Esophagus squamous epithelium (tissue), 4 donors: Measurements from ENCODE around the gene CTIF.

ENCODE experiments used
- CTCF ChIP-seq, 6 experiments: fragments of 450-650 bp in 4 of 6; fragments of 200-600 bp in 2 of 6; sonication (generic) in 2 of 6; IDR thresholded peaks; one replicate each; pipeline ENCODE4 v1.5.1; 2016 to 2019; ENCODE audit warnings: antibody characterized with exemption in 6 of 6, mild to moderate bottlenecking in 4 of 6, moderate library complexity in 4 of 6
- POLR2A ChIP-seq, 4 donors: fragments of 450-650 bp; IDR thresholded peaks; one replicate each; pipeline ENCODE4 v1.6.1; 2017; ENCODE audit warnings: antibody characterized with exemption in 4 of 4, mild to moderate bottlenecking in 4 of 4, moderate library complexity in 3 of 4

DNA sequence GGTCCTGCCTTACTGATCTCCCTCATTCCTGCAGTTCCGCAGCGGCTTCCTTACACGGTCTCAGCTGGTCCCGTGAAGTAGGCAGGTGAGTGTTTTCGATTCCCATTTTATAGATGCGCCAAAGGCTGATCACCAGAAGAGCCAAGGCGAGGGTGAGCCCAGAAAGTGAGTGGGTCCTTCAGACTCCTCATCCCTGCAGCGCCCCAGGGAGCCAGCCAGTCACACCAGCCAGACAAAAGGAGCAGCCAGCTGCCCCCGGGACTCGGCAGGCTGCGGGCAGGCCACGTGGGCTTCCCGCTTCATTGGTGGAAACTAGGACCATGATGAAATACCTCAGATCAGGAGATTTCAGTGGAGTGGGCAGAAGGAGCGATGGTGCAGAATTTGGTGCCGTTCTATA lies 326.0 kb downstream of the CTIF start:
- no peak for TF ChIP-seq POLR2A (IDR thresholded peaks at IDR 0.05)
- TF ChIP-seq CTCF (IDR thresholded peaks at IDR 0.05) = no peak
